Activated CD8-positive, alpha-beta T cell treated with anti-CD3 and anti-CD28 coated beads, Interleukin-2, amount 10 ng/mL, durations not matched to agents 7 days and 5 days (primary cell): ENCODE results near the gene GNB5. TPM values are rescaled to one million over a fixed set of nuclear protein-coding genes. Genes with fewer than 3 reads are reported as not detected.
A peak's percentile ranks its signal among the peaks of the same experiment; 100 is the strongest.

Source experiments
- ATAC-seq: fragments of 150-1000 bp; cut with Tn5 transposase; one replicate; pipeline ENCODE4 v1.10.0; 2021; ENCODE audit warnings: moderate library complexity
- CTCF ChIA-PET: fragments of 350-600 bp; sonication (Branson Sonifier 250); formaldehyde crosslinking; loops from one replicate; lab custom pipeline; 2021; ENCODE audit warnings: antibody characterized with exemption; lab: Charles Lee
- POLR2A ChIA-PET: fragments of 350-600 bp; sonication (Branson Sonifier 250); formaldehyde crosslinking; loops from one replicate; lab custom pipeline; 2021; ENCODE audit warnings: antibody characterized with exemption; lab: Charles Lee
- DNase-seq: peaks from one replicate; pipeline ENCODE4 v3.0.0-alpha.2; 2020
- H3K27ac Mint-ChIP-seq: one replicate; pipeline ENCODE4 v1.8.0; 2021; ENCODE audit warnings: mild to moderate bottlenecking, mixed read lengths
- H3K27me3 Mint-ChIP-seq: one replicate; pipeline ENCODE4 v1.8.0; 2021; ENCODE audit warnings: low read depth, mixed read lengths
- H3K36me3 Mint-ChIP-seq: one replicate; pipeline ENCODE4 v1.8.0; 2021; ENCODE audit warnings: low read depth, mixed read lengths
- H3K4me1 Mint-ChIP-seq: one replicate; pipeline ENCODE4 v1.8.0; 2021; ENCODE audit warnings: low read depth, mixed read lengths
- H3K4me3 Mint-ChIP-seq: one replicate; pipeline ENCODE4 v1.8.0; 2021; ENCODE audit warnings: mild to moderate bottlenecking, mixed read lengths
- H3K9me3 Mint-ChIP-seq: one replicate; pipeline ENCODE4 v1.8.0; 2022; ENCODE audit warnings: mixed read lengths; ENCODE audit not compliant: insufficient read depth
- total RNA-seq, 2 experiments: library from RNA; stranded (reverse); gene quantifications; one replicate each; pipeline ENCODE4 v1.2.3, GENCODE V29; 2021

GNB5 gene
- total RNA-seq, 2 experiments from 2014 or later: 33.8 to 37.0 TPM

DNA sequence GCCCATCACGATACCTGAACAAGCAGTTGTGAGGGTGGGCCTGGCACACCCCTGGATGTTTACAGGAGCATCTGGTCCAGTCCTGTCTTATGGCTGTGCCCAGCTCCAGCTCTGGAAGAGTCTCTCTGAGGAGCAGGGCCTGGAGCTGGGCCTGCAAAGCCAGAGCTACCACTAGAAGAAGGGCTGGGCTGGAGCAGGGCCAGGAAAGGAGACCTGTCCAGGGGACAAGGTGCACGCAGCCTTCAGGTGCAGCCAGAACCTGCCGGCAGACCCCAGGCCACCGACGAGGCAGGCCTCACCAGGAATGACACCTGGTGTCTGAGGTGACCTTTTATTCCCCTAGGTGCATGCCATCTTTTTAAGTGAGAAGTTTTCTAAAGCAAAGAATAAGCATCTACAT, 70.2 kb downstream of the GNB5 start:
- CTCF ChIA-PET: interaction anchor here (0.7 kb wide), 1 partner anchor 27 kb away, joined by 4 read pairs; no protein-coding TSS in a partner anchor
- H3K36me3 Mint-ChIP-seq: peaks cover 5% of the 10 kb centered on the region
- POLR2A ChIA-PET: no interaction called here
- H3K27ac Mint-ChIP-seq: no peak overlapping the region
- ATAC-seq (no peak), DNase-seq (no peak)
- no peaks in the 10 kb centered on the region for H3K27me3 Mint-ChIP-seq
- H3K4me1 Mint-ChIP-seq: peaks cover 6% of the 10 kb centered on the region
- no peaks in the 10 kb centered on the region for H3K9me3 Mint-ChIP-seq
- no peak overlapping the region for H3K4me3 Mint-ChIP-seq

DNA sequence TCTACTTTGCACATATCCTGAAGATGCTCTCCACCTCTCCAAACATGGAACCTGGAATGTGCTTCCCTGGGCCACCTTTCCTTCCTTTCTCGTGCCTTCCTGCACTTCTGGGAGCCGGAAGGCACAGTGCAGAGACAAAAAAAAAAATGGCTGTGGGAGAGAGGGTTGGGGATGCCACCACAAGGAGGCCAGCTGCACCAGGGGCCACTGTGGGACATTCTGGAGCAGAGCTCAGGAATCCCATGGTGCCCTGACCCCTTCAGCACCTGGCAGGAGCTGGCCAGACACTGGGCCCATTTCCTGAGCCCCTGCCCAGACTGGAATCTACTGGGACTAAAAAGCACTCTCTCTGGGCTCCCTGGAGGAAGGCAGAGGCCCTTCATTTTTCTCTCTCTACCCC, 70.7 kb downstream of the GNB5 start:
- H3K36me3 Mint-ChIP-seq: peaks cover 5% of the 10 kb centered on the region
- POLR2A ChIA-PET: no interaction called here
- no peaks in the 10 kb centered on the region for H3K27me3 Mint-ChIP-seq
- H3K27ac Mint-ChIP-seq: no peak overlapping the region
- H3K9me3 Mint-ChIP-seq: no peaks in the 10 kb centered on the region
- no peak for DNase-seq
- ATAC-seq: no peak
- CTCF ChIA-PET: interaction anchor here (0.7 kb wide), 1 partner anchor 28 kb away, joined by 4 read pairs; no protein-coding TSS in a partner anchor
- peaks cover 11% of the 10 kb centered on the region for H3K4me1 Mint-ChIP-seq
- no peak overlapping the region for H3K4me3 Mint-ChIP-seq

DNA sequence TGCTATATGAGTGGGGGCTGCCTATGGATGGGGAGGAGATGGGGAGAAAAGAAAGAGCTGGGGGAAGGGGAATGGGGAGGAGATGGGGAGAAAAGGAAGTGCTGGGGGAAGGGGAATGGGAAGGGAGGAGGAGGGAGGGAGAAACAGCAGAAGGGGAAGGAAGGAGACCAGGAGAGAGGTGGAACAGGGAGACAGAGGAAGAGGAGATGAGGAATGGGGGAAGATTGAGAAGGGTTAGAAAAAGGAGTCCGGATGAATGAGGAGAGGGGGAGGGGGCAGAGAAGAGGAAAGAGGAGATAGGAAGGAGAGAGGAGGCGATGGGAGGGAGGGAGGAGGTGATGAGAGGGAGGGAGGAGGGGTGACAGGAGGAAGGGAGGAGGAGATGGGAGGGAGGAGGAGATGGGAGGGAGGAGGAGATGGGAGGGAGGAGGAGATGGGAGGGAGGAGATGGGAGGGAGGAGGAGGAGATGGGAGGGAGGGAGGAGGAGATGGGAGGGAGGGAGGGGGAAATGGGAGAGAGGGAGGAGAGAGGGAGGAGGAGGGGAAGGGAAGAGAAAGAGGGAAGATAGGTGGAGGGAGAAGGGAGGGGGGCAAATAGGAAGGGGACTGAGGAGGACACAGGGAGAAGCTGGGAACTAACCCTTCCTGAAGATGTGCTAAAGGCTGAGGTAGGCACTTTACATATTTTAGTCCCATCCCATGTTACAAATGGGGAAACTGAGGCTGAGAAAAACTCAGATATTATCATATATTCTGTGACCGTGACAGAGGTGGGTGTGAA, 72.0 kb downstream of the GNB5 start:
- no peak for DNase-seq
- ATAC-seq: no peak
- ChIA-PET POLR2A (no interaction called here), CTCF (no interaction called here)
- Mint-ChIP-seq H3K4me3 (no peak overlapping the region), H3K36me3 (peaks cover 5% of the 10 kb centered on the region), H3K27ac (no peak overlapping the region), H3K4me1 (peaks cover 11% of the 10 kb centered on the region), H3K9me3 (no peaks in the 10 kb centered on the region), H3K27me3 (peaks cover 10% of the 10 kb centered on the region)

DNA sequence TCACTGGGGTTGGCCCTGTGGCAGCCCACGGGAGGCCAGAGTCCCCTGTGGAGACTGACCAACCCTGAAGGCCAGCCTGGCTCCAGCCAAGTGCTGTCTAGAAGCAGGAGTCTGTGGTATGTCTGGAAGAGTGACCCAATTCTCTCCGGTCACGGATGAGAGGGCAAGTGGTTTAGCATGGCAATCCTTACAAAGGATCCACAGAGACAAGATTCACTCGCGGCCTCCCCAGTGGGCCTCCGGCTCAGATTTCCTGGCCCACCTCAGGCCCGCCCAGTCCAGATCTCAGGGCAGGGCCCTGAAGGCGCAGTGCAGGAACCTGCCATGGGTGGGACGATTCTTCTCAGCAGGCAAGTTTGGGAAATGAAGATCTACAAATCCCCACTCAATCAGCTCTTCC, 73.6 kb downstream of the GNB5 start:
- Mint-ChIP-seq H3K4me1 (peaks cover 11% of the 10 kb centered on the region), H3K4me3 (no peak overlapping the region), H3K36me3 (no peaks in the 10 kb centered on the region), H3K27ac (no peak overlapping the region), H3K27me3 (peaks cover 15% of the 10 kb centered on the region), H3K9me3 (no peaks in the 10 kb centered on the region)
- ATAC-seq (no peak), DNase-seq (no peak)
- ChIA-PET POLR2A (no interaction called here), CTCF (no interaction called here)

DNA sequence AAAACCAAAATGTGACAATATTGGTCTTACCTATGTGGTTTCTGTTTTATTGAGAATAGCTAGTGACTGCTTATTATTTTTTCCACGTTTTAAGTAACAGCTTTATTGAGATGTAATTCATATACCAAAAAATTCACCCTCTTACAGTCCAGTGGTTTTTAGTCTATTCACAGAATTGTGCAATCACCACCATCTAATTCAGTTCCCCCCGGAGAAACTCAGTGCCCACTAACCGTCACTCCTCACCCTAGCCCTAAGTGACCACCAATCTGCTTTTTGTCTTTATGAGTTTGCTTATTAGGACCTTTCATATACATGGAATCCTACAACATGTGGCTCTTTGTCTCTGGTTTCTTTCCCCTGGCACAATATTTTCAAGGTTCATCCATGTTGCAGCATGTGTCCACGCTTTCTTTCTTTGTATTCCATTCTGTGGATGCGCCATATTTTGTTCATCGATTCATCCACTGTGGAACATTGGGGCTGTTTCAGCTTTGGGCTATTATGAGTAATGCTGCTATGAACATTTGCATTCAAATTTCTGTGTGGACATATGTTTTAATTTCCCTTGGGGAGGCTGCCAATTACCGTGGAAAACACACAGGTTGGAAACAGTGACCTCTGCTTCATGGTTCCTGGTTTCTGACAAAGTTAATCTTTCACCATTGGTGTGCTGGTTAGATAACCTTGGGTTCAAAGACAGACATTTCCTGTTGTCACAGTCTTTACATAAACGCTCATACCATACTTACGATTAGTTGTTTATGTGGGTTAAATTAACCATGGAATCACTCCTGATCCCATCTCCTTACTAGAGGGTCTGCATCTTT, 75.4 kb downstream of the GNB5 start:
- Mint-ChIP-seq H3K9me3 (no peaks in the 10 kb centered on the region), H3K27me3 (peaks cover 23% of the 10 kb centered on the region), H3K4me1 (peaks cover 11% of the 10 kb centered on the region), H3K27ac (no peak overlapping the region), H3K36me3 (no peaks in the 10 kb centered on the region), H3K4me3 (no peak overlapping the region)
- DNase-seq: no peak
- CTCF ChIA-PET: interaction anchor here (1.4 kb wide), 1 partner anchor 93 kb away, joined by 5 read pairs; no protein-coding TSS in a partner anchor
- no peak for ATAC-seq
- POLR2A ChIA-PET: no interaction called here

DNA sequence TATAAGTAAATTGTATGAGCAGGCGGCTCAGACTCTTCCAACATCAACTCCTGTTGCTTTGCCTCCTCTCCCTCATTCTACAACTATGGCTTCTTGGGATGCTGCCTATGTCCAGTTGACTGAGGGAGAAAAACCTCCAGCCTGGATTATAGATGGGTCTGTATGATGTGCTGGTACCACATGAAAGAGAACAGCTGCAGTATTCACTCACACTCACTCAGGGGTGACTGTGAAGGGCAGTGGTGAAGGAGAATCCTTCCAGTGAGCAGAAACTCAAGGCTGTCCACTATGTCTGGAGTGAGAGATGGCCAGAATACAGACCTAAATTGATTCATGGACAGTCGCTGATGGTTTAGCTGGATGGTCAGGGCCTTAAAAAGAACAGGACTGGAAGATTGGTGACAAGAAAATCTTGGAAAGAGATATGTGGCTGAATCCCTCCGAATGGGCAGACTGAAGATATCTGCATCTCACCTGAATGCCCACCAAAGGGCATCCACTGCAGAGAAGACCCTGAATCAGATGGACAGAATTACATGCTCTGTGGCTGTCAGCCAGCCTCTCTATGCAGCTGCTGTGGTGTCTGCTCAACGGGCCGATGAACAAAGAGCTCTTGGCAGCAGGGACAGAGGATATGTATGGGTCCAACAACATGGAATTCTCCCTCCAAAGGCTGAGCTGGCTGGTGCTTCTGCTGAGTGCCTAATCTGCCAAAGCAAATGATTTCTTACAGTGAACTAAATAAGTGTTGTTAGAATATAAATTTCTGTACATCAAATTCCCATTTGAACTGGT, 76.7 kb downstream of the GNB5 start:
- peaks cover 11% of the 10 kb centered on the region for H3K4me1 Mint-ChIP-seq
- peaks cover 34% of the 10 kb centered on the region for H3K27me3 Mint-ChIP-seq
- no peak overlapping the region for H3K27ac Mint-ChIP-seq
- DNase-seq: no peak
- no peaks in the 10 kb centered on the region for H3K9me3 Mint-ChIP-seq
- ATAC-seq: no peak
- CTCF ChIA-PET: interaction anchor here (0.8 to 1.4 kb wide), 3 partner anchors 57 to 112 kb away, joined by 3 to 5 read pairs (median 3); no protein-coding TSS in a partner anchor
- POLR2A ChIA-PET: interaction anchor here (1.3 kb wide), 1 partner anchor 8 kb away, joined by 3 read pairs; no protein-coding TSS in a partner anchor
- no peak overlapping the region for H3K4me3 Mint-ChIP-seq
- no peaks in the 10 kb centered on the region for H3K36me3 Mint-ChIP-seq

DNA sequence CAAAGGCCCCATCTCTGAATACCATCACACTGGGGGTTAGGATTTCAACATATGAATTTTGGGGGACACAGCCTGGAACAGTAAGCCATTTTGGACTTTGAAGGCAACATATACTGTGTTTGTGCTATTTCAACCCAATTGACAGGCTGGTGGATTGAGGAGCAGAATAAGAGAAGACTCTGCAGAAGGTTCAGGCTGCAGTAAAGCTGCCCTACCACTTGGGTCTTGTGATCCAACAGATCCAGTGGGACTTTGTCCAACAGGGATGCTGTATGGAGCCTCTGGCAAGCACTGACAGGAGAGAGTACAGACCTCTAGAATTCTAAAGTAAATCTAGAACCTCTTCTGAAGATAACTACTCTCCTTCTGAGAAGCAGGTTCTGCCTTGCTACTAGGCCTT, 77.5 kb downstream of the GNB5 start:
- no peak overlapping the region for H3K27ac Mint-ChIP-seq
- POLR2A ChIA-PET: interaction anchor here (1.3 kb wide), 1 partner anchor 9 kb away, joined by 3 read pairs; no protein-coding TSS in a partner anchor
- no peak for ATAC-seq

DNA sequence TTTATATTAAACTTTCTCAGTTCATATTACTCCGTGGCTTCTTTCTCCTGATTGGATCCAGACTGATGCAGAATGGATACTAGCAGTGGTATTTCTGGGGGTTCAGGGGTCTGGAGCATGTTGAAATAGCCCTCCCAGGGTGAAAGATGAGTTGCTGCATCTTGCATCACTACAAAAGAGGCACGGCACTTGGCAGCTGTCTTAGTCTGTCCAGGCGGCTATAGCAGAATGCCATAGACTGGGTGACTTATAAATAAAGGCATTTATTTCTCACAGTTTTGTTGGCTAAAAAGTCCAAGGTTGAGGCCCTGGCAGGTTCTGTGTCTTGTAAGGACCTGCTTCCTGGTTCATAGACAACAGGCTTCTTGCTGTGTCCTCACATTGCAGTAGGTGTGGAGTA, 78.0 kb downstream of the GNB5 start:
- ATAC-seq (no peak), DNase-seq (no peak)
- no peak overlapping the region for H3K4me3 Mint-ChIP-seq
- peaks cover 41% of the 10 kb centered on the region for H3K27me3 Mint-ChIP-seq
- H3K36me3 Mint-ChIP-seq: no peaks in the 10 kb centered on the region
- no peaks in the 10 kb centered on the region for H3K9me3 Mint-ChIP-seq
- no peak overlapping the region for H3K27ac Mint-ChIP-seq
- ChIA-PET CTCF (interaction anchor here (1.2 kb wide), 1 partner anchor 58 kb away, joined by 3 read pairs; no protein-coding TSS in a partner anchor), POLR2A (no interaction called here)
- peaks cover 11% of the 10 kb centered on the region for H3K4me1 Mint-ChIP-seq

More for the DNA sequence above, 77.5 kb downstream of the GNB5 start:
- H3K36me3 Mint-ChIP-seq: no peaks in the 10 kb centered on the region
- peaks cover 39% of the 10 kb centered on the region for H3K27me3 Mint-ChIP-seq
- no peak for DNase-seq
- no peaks in the 10 kb centered on the region for H3K9me3 Mint-ChIP-seq
- peaks cover 11% of the 10 kb centered on the region for H3K4me1 Mint-ChIP-seq
- H3K4me3 Mint-ChIP-seq: no peak overlapping the region
- CTCF ChIA-PET: interaction anchor here (1.2 kb wide), 1 partner anchor 57 kb away, joined by 3 read pairs; no protein-coding TSS in a partner anchor

DNA sequence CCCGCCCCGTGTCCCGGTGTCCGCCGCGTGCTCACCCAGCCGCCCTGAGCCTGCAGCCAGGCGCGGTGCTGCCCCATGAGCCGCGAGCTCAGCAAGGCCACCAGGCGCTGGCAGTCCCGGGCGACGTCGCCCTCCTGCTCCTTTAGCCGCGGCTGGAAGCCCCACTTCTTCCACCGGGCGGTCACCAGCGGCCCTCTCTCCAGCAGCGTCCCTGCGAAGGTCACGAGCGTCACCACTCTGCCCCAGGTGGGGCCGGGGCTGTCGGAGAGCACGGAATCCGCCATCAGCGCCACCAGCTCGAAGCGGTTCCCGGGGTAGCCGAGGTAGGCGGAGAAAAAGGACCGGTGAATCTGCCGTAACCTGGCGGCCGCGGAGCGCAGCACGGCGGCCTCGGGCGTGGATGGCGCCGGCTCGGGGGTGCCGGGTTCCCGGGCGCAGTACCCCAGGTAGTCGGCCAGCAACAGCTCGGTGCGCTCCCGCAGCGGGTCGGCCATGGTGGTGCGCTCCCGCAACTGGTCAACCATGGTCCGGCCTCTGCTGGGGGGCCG, 78.9 kb downstream of the GNB5 start:
- Mint-ChIP-seq H3K9me3 (no peaks in the 10 kb centered on the region), H3K4me1 (peaks cover 11% of the 10 kb centered on the region), H3K27me3 (peaks cover 44% of the 10 kb centered on the region), H3K27ac (no peak overlapping the region), H3K36me3 (no peaks in the 10 kb centered on the region), H3K4me3 (peak overlapping the region; percentile 58)
- ChIA-PET CTCF (interaction anchor here (0.6 to 1.5 kb wide), 3 partner anchors 35 to 115 kb away, joined by 3 to 4 read pairs (median 3); no protein-coding TSS in a partner anchor), POLR2A (no interaction called here)
- ATAC-seq (peak; percentile 90), DNase-seq (peak; percentile 54)

DNA sequence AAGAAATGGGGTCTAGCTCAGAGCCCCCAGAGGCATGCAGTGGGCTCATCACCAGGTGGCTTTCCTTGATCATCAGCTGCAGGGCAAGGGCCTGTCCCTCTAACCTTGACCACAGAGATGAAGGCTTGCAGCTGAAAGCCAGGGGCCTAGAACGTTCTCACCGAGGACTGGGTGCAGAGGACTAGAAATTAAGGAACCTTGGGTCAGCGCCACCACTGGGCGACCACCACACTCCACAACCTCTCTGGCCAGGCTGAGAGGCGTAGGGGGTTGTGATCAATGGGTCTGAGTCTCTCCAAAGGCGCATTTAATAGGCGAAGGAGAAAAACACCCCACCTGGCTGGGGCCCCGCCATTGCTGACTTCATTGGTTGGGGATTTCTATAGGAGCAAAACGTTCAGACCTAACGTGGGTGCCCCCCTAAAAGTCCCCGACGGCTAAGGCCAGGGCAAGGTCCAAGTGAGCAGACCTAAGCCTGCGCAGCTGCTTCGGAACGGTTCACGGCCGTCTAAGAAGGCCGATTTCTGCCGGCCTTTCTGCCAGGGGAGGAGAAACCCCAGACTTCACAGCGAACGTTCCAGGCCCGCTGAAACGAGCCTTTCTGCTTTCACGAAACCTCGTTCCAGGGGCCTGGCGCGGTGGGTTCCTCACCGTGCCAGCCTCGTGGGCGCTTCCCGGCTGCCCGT, 79.5 kb downstream of the GNB5 start:
- ATAC-seq: no peak
- H3K36me3 Mint-ChIP-seq: no peaks in the 10 kb centered on the region
- POLR2A ChIA-PET: no interaction called here

More for the DNA sequence above, 79.5 kb downstream of the GNB5 start:
- H3K27ac Mint-ChIP-seq: no peak overlapping the region
- DNase-seq: no peak
- CTCF ChIA-PET: interaction anchor here (0.6 to 1.5 kb wide), 3 partner anchors 34 to 115 kb away, joined by 3 to 4 read pairs (median 3); no protein-coding TSS in a partner anchor
- no peaks in the 10 kb centered on the region for H3K9me3 Mint-ChIP-seq
- peaks cover 11% of the 10 kb centered on the region for H3K4me1 Mint-ChIP-seq
- peaks cover 44% of the 10 kb centered on the region for H3K27me3 Mint-ChIP-seq
- peak overlapping the region; percentile 17 for H3K4me3 Mint-ChIP-seq
